ENCODE data around the gene NR1D2. TPM values are rescaled to one million over a fixed set of nuclear protein-coding genes. Genes with fewer than 3 reads are reported as not detected.

NR1D2 gene
- total RNA-seq, 1 experiment from 2014 or later, result 9.5 TPM

DNA sequence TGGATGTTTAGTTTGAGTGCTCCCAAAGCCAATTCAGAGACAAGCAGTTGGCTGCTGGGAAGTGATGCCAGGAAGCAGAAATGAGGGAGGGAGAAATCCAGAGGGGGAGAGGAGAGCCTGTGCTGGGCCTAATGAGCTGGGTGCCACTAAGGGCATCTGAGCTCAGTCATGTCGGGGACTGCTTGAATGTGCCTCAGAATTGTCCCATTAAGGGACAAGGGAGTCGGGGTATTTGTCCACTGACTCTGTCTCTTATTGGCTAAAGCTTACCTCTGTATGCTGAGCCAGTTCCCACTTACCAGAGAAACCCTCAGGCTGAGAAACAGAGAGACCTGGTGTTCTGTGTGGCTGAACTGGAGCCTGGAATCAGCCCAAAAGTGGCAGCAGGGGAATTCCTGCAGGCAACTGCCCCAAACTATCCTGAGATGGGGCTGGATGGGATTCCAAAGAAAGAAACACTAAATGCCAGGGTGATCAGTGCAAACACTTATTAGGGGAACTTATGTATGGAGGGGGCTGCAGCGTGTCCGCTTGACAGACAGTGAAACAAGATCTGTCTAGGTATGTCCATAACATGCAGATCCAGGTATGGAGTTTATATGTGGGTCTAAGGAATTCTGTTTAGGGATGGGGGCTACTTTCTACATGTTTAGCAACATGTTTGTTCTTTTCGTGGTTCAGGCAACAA is 48.6 kb downstream of the NR1D2 start:
- Histone ChIP-seq H3K27me3 (ENCODE audit: control insufficient read depth, insufficient read depth, low read length) (no peaks in the 10 kb centered on the region), H3K4me3 (ENCODE audit: low read depth in 2 of 2, low read length in 2 of 2) (no peak overlapping the region), H3K4me1 (ENCODE audit: control insufficient read depth, insufficient read depth, low read length) (no peaks in the 10 kb centered on the region; the same call in 1 of the 2 replicates), H3K27ac (ENCODE audit: low read length) (no peak overlapping the region), H3K36me3 (ENCODE audit: control insufficient read depth, insufficient read depth, low read length) (no peaks in the 10 kb centered on the region), H3K9me3 (ENCODE audit: control insufficient read depth, insufficient read depth, low read depth, low read length) (no peaks in the 10 kb centered on the region)
- no peak for TF ChIP-seq SIN3A (IDR thresholded peaks at IDR 0.05; ENCODE audit: borderline replicate concordance, insufficient read depth, low read depth, low read length)
- TF ChIP-seq, protein P1, sequence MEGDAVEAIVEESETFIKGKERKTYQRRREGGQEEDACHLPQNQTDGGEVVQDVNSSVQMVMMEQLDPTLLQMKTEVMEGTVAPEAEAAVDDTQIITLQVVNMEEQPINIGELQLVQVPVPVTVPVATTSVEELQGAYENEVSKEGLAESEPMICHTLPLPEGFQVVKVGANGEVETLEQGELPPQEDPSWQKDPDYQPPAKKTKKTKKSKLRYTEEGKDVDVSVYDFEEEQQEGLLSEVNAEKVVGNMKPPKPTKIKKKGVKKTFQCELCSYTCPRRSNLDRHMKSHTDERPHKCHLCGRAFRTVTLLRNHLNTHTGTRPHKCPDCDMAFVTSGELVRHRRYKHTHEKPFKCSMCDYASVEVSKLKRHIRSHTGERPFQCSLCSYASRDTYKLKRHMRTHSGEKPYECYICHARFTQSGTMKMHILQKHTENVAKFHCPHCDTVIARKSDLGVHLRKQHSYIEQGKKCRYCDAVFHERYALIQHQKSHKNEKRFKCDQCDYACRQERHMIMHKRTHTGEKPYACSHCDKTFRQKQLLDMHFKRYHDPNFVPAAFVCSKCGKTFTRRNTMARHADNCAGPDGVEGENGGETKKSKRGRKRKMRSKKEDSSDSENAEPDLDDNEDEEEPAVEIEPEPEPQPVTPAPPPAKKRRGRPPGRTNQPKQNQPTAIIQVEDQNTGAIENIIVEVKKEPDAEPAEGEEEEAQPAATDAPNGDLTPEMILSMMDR (IDR thresholded peaks at IDR 0.05), result no peak
- TF ChIP-seq POLR2AphosphoS5 (IDR thresholded peaks at IDR 0.05; ENCODE audit: low read depth, low read length), result no peak
- no peak for TF ChIP-seq TCF7L2 (IDR thresholded peaks at IDR 0.05; ENCODE audit: low read depth, low read length)
- TF ChIP-seq, protein P2, sequence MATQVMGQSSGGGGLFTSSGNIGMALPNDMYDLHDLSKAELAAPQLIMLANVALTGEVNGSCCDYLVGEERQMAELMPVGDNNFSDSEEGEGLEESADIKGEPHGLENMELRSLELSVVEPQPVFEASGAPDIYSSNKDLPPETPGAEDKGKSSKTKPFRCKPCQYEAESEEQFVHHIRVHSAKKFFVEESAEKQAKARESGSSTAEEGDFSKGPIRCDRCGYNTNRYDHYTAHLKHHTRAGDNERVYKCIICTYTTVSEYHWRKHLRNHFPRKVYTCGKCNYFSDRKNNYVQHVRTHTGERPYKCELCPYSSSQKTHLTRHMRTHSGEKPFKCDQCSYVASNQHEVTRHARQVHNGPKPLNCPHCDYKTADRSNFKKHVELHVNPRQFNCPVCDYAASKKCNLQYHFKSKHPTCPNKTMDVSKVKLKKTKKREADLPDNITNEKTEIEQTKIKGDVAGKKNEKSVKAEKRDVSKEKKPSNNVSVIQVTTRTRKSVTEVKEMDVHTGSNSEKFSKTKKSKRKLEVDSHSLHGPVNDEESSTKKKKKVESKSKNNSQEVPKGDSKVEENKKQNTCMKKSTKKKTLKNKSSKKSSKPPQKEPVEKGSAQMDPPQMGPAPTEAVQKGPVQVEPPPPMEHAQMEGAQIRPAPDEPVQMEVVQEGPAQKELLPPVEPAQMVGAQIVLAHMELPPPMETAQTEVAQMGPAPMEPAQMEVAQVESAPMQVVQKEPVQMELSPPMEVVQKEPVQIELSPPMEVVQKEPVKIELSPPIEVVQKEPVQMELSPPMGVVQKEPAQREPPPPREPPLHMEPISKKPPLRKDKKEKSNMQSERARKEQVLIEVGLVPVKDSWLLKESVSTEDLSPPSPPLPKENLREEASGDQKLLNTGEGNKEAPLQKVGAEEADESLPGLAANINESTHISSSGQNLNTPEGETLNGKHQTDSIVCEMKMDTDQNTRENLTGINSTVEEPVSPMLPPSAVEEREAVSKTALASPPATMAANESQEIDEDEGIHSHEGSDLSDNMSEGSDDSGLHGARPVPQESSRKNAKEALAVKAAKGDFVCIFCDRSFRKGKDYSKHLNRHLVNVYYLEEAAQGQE (IDR thresholded peaks at IDR 0.05; ENCODE audit: insufficient read depth in 1 of 2, low read depth in 2 of 2, low read length in 1 of 2), result no peak
- DNase-seq (ENCODE audit: low read depth, low spot score) (no peak), ATAC-seq (no peak)
- intact Hi-C loops (cut with micrococcal nuclease; ENCODE audit: unreplicated experiment), result no loop called here
- ChIA-PET CTCF (no interaction called here), POLR2A (no interaction called here)
- in situ Hi-C loops (cut with HindIII; ENCODE audit: low pct_unique_long_range_greater_than_20kb, low sequenced_read_pairs), result no loop called here
- BruUV-seq (replicated peaks), result no TSS peak

DNA sequence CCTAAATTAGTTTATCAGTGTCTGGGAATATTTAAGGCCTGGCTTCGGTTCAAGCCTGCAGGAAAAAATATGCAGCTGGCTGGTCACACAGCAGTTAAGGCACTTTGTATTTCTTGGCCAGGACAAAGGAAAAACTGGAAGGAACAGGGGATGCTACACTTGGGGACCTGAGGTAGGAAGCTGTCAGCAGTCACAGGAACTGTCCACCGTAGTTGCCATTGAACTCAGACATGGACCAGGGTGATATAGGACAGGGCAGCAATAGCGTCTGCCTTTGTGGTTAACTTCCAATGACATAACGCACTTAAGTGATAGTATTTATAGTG is 49.1 kb downstream of the NR1D2 start:
- H3K9me3 ChIP-seq (ENCODE audit: control insufficient read depth, insufficient read depth, low read depth, low read length), result no peaks in the 10 kb centered on the region
- no peak overlapping the region for H3K4me3 ChIP-seq (ENCODE audit: low read depth in 2 of 2, low read length in 2 of 2)
- intact Hi-C loops (cut with micrococcal nuclease; ENCODE audit: unreplicated experiment), result no loop called here
- H3K4me1 ChIP-seq (ENCODE audit: control insufficient read depth, insufficient read depth, low read length), result no peaks in the 10 kb centered on the region; the same call in 1 of the 2 replicates
- TF ChIP-seq, protein P2 (IDR thresholded peaks at IDR 0.05; ENCODE audit: insufficient read depth in 1 of 2, low read depth in 2 of 2, low read length in 1 of 2), result no peak
- TF ChIP-seq SIN3A (IDR thresholded peaks at IDR 0.05; ENCODE audit: borderline replicate concordance, insufficient read depth, low read depth, low read length), result no peak
- TF ChIP-seq POLR2AphosphoS5 (IDR thresholded peaks at IDR 0.05; ENCODE audit: low read depth, low read length), result no peak
- no peak for TF ChIP-seq TCF7L2 (IDR thresholded peaks at IDR 0.05; ENCODE audit: low read depth, low read length)
- TF ChIP-seq, protein P1 (IDR thresholded peaks at IDR 0.05), result no peak
- ATAC-seq (no peak), DNase-seq (ENCODE audit: low read depth, low spot score) (no peak)
- H3K36me3 ChIP-seq (ENCODE audit: control insufficient read depth, insufficient read depth, low read length), result no peaks in the 10 kb centered on the region
- H3K27ac ChIP-seq (ENCODE audit: low read length), result no peak overlapping the region
- H3K27me3 ChIP-seq (ENCODE audit: control insufficient read depth, insufficient read depth, low read length), result no peaks in the 10 kb centered on the region
- CTCF ChIA-PET, result no interaction called here
- no TSS peak for BruUV-seq (replicated peaks)
- in situ Hi-C loops (cut with HindIII; ENCODE audit: low pct_unique_long_range_greater_than_20kb, low sequenced_read_pairs), result no loop called here
- POLR2A ChIA-PET, result no interaction called here
